NB4 (cell line): ENCODE results near the gene CAMTA1.

Source experiments
- DNase-seq: peaks from one replicate; pipeline ENCODE4 v3.0.0; 2010; ENCODE audit warnings: low read depth
- H3K4me3 ChIP-seq: one replicate; pipeline ENCODE4 v1.5.1; 2011; ENCODE audit warnings: mild to moderate bottlenecking, low read depth, low read length, moderate library complexity
- CTCF ChIP-seq: IDR thresholded peaks from one replicate; pipeline ENCODE4 v1.5.1; 2012; ENCODE audit warnings: low read depth, low read length
- MAX ChIP-seq: IDR thresholded peaks from 2 replicates; pipeline ENCODE4 v1.6.1; 2011; ENCODE audit warnings: low read depth, low read length
- MYC ChIP-seq: IDR thresholded peaks from 2 replicates; pipeline ENCODE4 v1.6.1; 2011; ENCODE audit warnings: low read depth, low read length
- POLR2A ChIP-seq: IDR thresholded peaks from 2 replicates; pipeline ENCODE4 v1.6.1; 2011; ENCODE audit warnings: mild to moderate bottlenecking; ENCODE audit not compliant: insufficient read length; ENCODE audit errors: extremely low read depth

The CAMTA1 gene

GRCh38 chr1:6996866-6997265 is 211.6 kb downstream of the CAMTA1 start:
- TF ChIP-seq CTCF (no peak), POLR2A (no peak), MYC (no peak), MAX (no peak)
- no peak overlapping the region for H3K4me3 ChIP-seq
- no peak for DNase-seq

- no peak for TF ChIP-seq CTCF
- TF ChIP-seq MYC = no peak
- TF ChIP-seq MAX = no peak
- TF ChIP-seq POLR2A = no peak
- no peak for DNase-seq
- no peak overlapping the region for H3K4me3 ChIP-seq
Measured at GRCh38 chr1:6998267-6998666, 213.0 kb downstream of the CAMTA1 start.

GRCh38 chr1:6999826-7000225 is 214.6 kb downstream of the CAMTA1 start:
- no peak for DNase-seq
- TF ChIP-seq POLR2A (no peak), MAX (no peak), MYC (no peak)
- no peak overlapping the region for H3K4me3 ChIP-seq

GRCh38 chr1:7000720-7001119 is 215.5 kb downstream of the CAMTA1 start:
- no peak for TF ChIP-seq POLR2A
- no peak for TF ChIP-seq CTCF
- TF ChIP-seq MYC = no peak
- no peak for TF ChIP-seq MAX
- no peak for DNase-seq
- H3K4me3 ChIP-seq = no peak overlapping the region

GRCh38 chr1:7002728-7003127 is 217.5 kb downstream of the CAMTA1 start:
- H3K4me3 ChIP-seq = no peak overlapping the region
- no peak for TF ChIP-seq MAX
- no peak for TF ChIP-seq CTCF
- no peak for TF ChIP-seq MYC
- DNase-seq = no peak

- TF ChIP-seq POLR2A = no peak
- no peak for TF ChIP-seq MAX
- TF ChIP-seq MYC = no peak
- TF ChIP-seq CTCF = no peak
- DNase-seq = no peak
- no peak overlapping the region for H3K4me3 ChIP-seq
Measured at GRCh38 chr1:7003676-7004075, 218.4 kb downstream of the CAMTA1 start.
